Loucy (cell line): ENCODE data around the gene CPEB4.

Experiments used
- H2AFZ ChIP-seq: fragments of 200-600 bp; sonication (generic); 2 replicates; pipeline ENCODE4 v1.6.0; 2016; ENCODE audit warnings: antibody characterized with exemption, mild to moderate bottlenecking, low read length, moderate library complexity
- H3F3A ChIP-seq: fragments of 200-600 bp; 2 replicates; pipeline ENCODE4 v1.6.0; 2016; ENCODE audit warnings: antibody characterized with exemption, low read depth, mild to moderate bottlenecking
- H3K27me3 ChIP-seq: fragments of 200-600 bp; sonication (generic); 2 replicates; pipeline ENCODE4 v1.6.1; 2014; ENCODE audit warnings: low read length, mild to moderate bottlenecking; ENCODE audit not compliant: insufficient read depth, poor library complexity, severe bottlenecking
- H3K36me3 ChIP-seq: fragments of 200-600 bp; sonication (generic); 2 replicates; pipeline ENCODE4 v1.6.1; 2016; ENCODE audit warnings: low read length; ENCODE audit not compliant: insufficient read depth
- H3K4me1 ChIP-seq: fragments of 200-600 bp; sonication (generic); 2 replicates; pipeline ENCODE4 v1.5.1; 2014; ENCODE audit warnings: low read length, mild to moderate bottlenecking; ENCODE audit not compliant: insufficient read depth, poor library complexity, severe bottlenecking
- H3K4me2 ChIP-seq: fragments of 200-600 bp; sonication (generic); 2 replicates; pipeline ENCODE4 v1.6.0; 2014; ENCODE audit warnings: antibody characterized with exemption, low read length, low read depth, mild to moderate bottlenecking; ENCODE audit not compliant: poor library complexity, severe bottlenecking
- H3K4me3 ChIP-seq: fragments of 200-600 bp; sonication (generic); 2 replicates; pipeline ENCODE4 v1.5.1; 2014; ENCODE audit warnings: low read length, mild to moderate bottlenecking, mixed read lengths; ENCODE audit not compliant: poor library complexity, severe bottlenecking
- H3K79me2 ChIP-seq: fragments of 200-600 bp; sonication (generic); 2 replicates; pipeline ENCODE4 v1.6.1; 2014; ENCODE audit warnings: low read length; ENCODE audit not compliant: insufficient read depth
- H3K9ac ChIP-seq: fragments of 200-600 bp; sonication (generic); 2 replicates; pipeline ENCODE4 v1.6.0; 2014; ENCODE audit warnings: mild to moderate bottlenecking, low read depth, low read length, moderate library complexity; ENCODE audit not compliant: poor library complexity, severe bottlenecking
- H3K9me2 ChIP-seq: fragments of 200-600 bp; sonication (generic); replicated peaks from 2 replicates; pipeline ENCODE4 v1.6.1; 2016; ENCODE audit warnings: low read depth, low read length, mixed read lengths
- H3K9me3 ChIP-seq: fragments of 200-600 bp; sonication (generic); 2 replicates; pipeline ENCODE4 v1.6.1; 2014; ENCODE audit warnings: mild to moderate bottlenecking, antibody characterized with exemption, low read length, low read depth; ENCODE audit not compliant: insufficient read depth
- H4K20me1 ChIP-seq: fragments of 200-600 bp; sonication (generic); 2 replicates; pipeline ENCODE4 v1.6.0; 2014; ENCODE audit warnings: antibody characterized with exemption, low read length, mild to moderate bottlenecking; ENCODE audit not compliant: insufficient read depth, poor library complexity, severe bottlenecking
- CTCF ChIP-seq: fragments of 200-600 bp; sonication (generic); conservative IDR thresholded peaks from 2 replicates; pipeline ENCODE4 v1.5.1; 2014; ENCODE audit warnings: mild to moderate bottlenecking, antibody characterized with exemption, low read length
- EZH2phosphoT487 ChIP-seq: fragments of 200-600 bp; IDR thresholded peaks from 2 replicates; pipeline ENCODE4 v1.6.1; 2018; ENCODE audit warnings: antibody characterized with exemption, mild to moderate bottlenecking, moderate library complexity, borderline replicate concordance

The CPEB4 gene

GRCh38 chr5:173972925-173973615 is 84.9 kb downstream of the CPEB4 start:
- Histone ChIP-seq H3K79me2 (no peaks in the 10 kb centered on the region), H3K9me3 (no peaks in the 10 kb centered on the region), H3K4me3 (no peak overlapping the region), H3K9me2 (no peaks in the 10 kb centered on the region), H3K27me3 (no peaks in the 10 kb centered on the region), H3F3A (no peaks in the 10 kb centered on the region), H2AFZ (peak overlapping the region; percentile 60; the same call in 1 of the 2 replicates), H3K36me3 (no peaks in the 10 kb centered on the region), H3K4me1 (no peaks in the 10 kb centered on the region), H4K20me1 (no peaks in the 10 kb centered on the region), H3K4me2 (no peak overlapping the region), H3K9ac (no peak overlapping the region)
- no peak for TF ChIP-seq EZH2phosphoT487
- TF ChIP-seq CTCF = peak; percentile 60

GRCh38 chr5:173973616-173973969 is 85.4 kb downstream of the CPEB4 start:
- H3K9me2 ChIP-seq = no peaks in the 10 kb centered on the region
- no peak for TF ChIP-seq CTCF
- no peak for TF ChIP-seq EZH2phosphoT487
- H3K4me1 ChIP-seq = no peaks in the 10 kb centered on the region
- no peak overlapping the region for H3K9ac ChIP-seq
- H3K36me3 ChIP-seq = no peaks in the 10 kb centered on the region
- peak overlapping the region; percentile 60; the same call in 1 of the 2 replicates for H2AFZ ChIP-seq
- no peaks in the 10 kb centered on the region for H3K27me3 ChIP-seq
- no peaks in the 10 kb centered on the region for H3K9me3 ChIP-seq
- no peaks in the 10 kb centered on the region for H4K20me1 ChIP-seq
- no peaks in the 10 kb centered on the region for H3K79me2 ChIP-seq
- no peak overlapping the region for H3K4me3 ChIP-seq
- no peaks in the 10 kb centered on the region for H3F3A ChIP-seq
- no peak overlapping the region for H3K4me2 ChIP-seq

GRCh38 chr5:173974688-173975239 is 86.6 kb downstream of the CPEB4 start:
- H3F3A ChIP-seq = no peaks in the 10 kb centered on the region
- no peaks in the 10 kb centered on the region for H3K79me2 ChIP-seq
- no peaks in the 10 kb centered on the region for H3K36me3 ChIP-seq
- TF ChIP-seq CTCF (no peak), EZH2phosphoT487 (no peak)
- no peaks in the 10 kb centered on the region for H3K9me3 ChIP-seq
- no peak overlapping the region for H3K9ac ChIP-seq
- no peaks in the 10 kb centered on the region for H3K9me2 ChIP-seq
- no peaks in the 10 kb centered on the region for H4K20me1 ChIP-seq
- H3K4me1 ChIP-seq = no peaks in the 10 kb centered on the region
- no peak overlapping the region for H3K4me2 ChIP-seq
- no peak overlapping the region for H2AFZ ChIP-seq
- H3K4me3 ChIP-seq = no peak overlapping the region
- H3K27me3 ChIP-seq = no peaks in the 10 kb centered on the region
